IMR-90 (cell line): Measurements from ENCODE around the gene MCHR2. TPM values are rescaled to one million over a fixed set of nuclear protein-coding genes. Genes with fewer than 3 reads are reported as not detected.

Source experiments
- ATAC-seq: fragments of 200-7000 bp; cut with Tn5 transposase; 2 replicates; pipeline ENCODE4 v1.9.1; 2020; ENCODE audit warnings: low read depth, mild to moderate bottlenecking, moderate library complexity
- BruUV-seq: library from RNA; stranded (reverse); fragments of 400-500 nt; replicated peaks from 2 replicates; lab custom pipeline; 2021; lab: Mats Ljungman, UMichigan
- CTCF ChIA-PET: fragments of 300-600 bp; formaldehyde crosslinking; extraction: SDS; loops from one replicate; lab custom pipeline; 2021; ENCODE audit warnings: antibody characterized with exemption; lab: Yijun Ruan, JAX
- POLR2A ChIA-PET: fragments of 300-600 bp; sonication (Branson Sonifier 250); formaldehyde crosslinking; loops from one replicate; lab custom pipeline; 2022; ENCODE audit warnings: antibody characterized with exemption; ENCODE audit not compliant: unreplicated experiment; lab: Charles Lee
- DNase-seq: peaks from one replicate; pipeline ENCODE4 v3.0.0; 2013
- H2AFZ ChIP-seq: replicated peaks from 2 replicates; pipeline ENCODE3; 2013; ENCODE audit warnings: low read length, mild to moderate bottlenecking; ENCODE audit not compliant: poor library complexity
- H2AK5ac ChIP-seq: 2 replicates; pipeline ENCODE4 v1.6.1; 2013; ENCODE audit warnings: low read depth, low read length, inconsistent platforms
- H2AK9ac ChIP-seq: replicated peaks from 2 replicates; pipeline ENCODE3; 2013; ENCODE audit warnings: mild to moderate bottlenecking, low read depth, low read length, moderate library complexity; ENCODE audit not compliant: poor library complexity
- H2BK120ac ChIP-seq: 2 replicates; pipeline ENCODE4 v1.6.1; 2013; ENCODE audit warnings: low read depth, low read length, inconsistent platforms
- H2BK15ac ChIP-seq: 3 replicates; pipeline ENCODE4 v1.6.1; 2013; ENCODE audit warnings: low read depth, low read length, inconsistent platforms
- H2BK20ac ChIP-seq: 2 replicates; pipeline ENCODE4 v1.6.1; 2013; ENCODE audit warnings: low read depth, mild to moderate bottlenecking, inconsistent platforms, low read length, moderate library complexity
- H2BK5ac ChIP-seq: 2 replicates; pipeline ENCODE4 v1.6.1; 2013; ENCODE audit warnings: mild to moderate bottlenecking, low read depth, low read length, inconsistent platforms; ENCODE audit not compliant: poor library complexity, severe bottlenecking
- H3K14ac ChIP-seq: replicated peaks from 2 replicates; pipeline ENCODE4 v1.6.1; 2013; ENCODE audit warnings: low read depth, low read length, inconsistent platforms
- H3K18ac ChIP-seq: 2 replicates; pipeline ENCODE4 v1.6.1; 2013; ENCODE audit warnings: low read depth, low read length, control low read depth
- H3K23ac ChIP-seq: 2 replicates; pipeline ENCODE4 v1.6.1; 2013; ENCODE audit warnings: low read depth, low read length, inconsistent platforms
- H3K27ac ChIP-seq: 2 replicates; pipeline ENCODE4 v1.5.1; 2013; ENCODE audit warnings: mild to moderate bottlenecking, control low read depth, low read length; ENCODE audit not compliant: insufficient read depth
- H3K27me3 ChIP-seq: 2 replicates; pipeline ENCODE4 v1.6.1; 2013; ENCODE audit warnings: low read length; ENCODE audit not compliant: control insufficient read depth, insufficient read depth
- H3K36me3 ChIP-seq: 2 replicates; pipeline ENCODE4 v1.6.1; 2013; ENCODE audit warnings: low read length, mixed read lengths; ENCODE audit not compliant: control insufficient read depth, insufficient read depth
- H3K4ac ChIP-seq: 2 replicates; pipeline ENCODE4 v1.6.1; 2013; ENCODE audit warnings: low read depth, low read length, inconsistent platforms
- H3K4me1 ChIP-seq: 2 replicates; pipeline ENCODE4 v1.6.1; 2013; ENCODE audit warnings: low read length, mixed read lengths; ENCODE audit not compliant: control insufficient read depth, insufficient read depth
- H3K4me2 ChIP-seq: 2 replicates; pipeline ENCODE4 v1.6.1; 2013; ENCODE audit warnings: low read depth, mild to moderate bottlenecking, control low read depth, low read length, moderate library complexity
- H3K4me3 ChIP-seq: 2 replicates; pipeline ENCODE4 v1.5.1; 2013; ENCODE audit warnings: low read depth, mild to moderate bottlenecking, control low read depth, low read length, moderate library complexity; ENCODE audit not compliant: insufficient read depth
- H3K56ac ChIP-seq: 2 replicates; pipeline ENCODE4 v1.6.1; 2013; ENCODE audit warnings: low read length, inconsistent platforms; ENCODE audit not compliant: insufficient read depth; ENCODE audit errors: extremely low read depth
- H3K79me1 ChIP-seq, 2 experiments: 2 replicates each; pipeline ENCODE4 v1.6.1; 2013; ENCODE audit warnings: low read length in 2 of 2, inconsistent platforms in 1 of 2, low read depth in 1 of 2
- H3K9ac ChIP-seq: 2 replicates; pipeline ENCODE4 v1.6.1; 2013; ENCODE audit warnings: low read depth, low read length, control low read depth
- H3K9me1 ChIP-seq: 2 replicates; pipeline ENCODE4 v1.6.1; 2013; ENCODE audit warnings: low read length, inconsistent platforms; ENCODE audit not compliant: insufficient read depth
- H3K9me3 ChIP-seq: 2 replicates; pipeline ENCODE4 v1.6.1; 2013; ENCODE audit warnings: low read length; ENCODE audit not compliant: control insufficient read depth, insufficient read depth
- H4K20me1 ChIP-seq: 2 replicates; pipeline ENCODE4 v1.6.1; 2013; ENCODE audit warnings: low read length, inconsistent platforms; ENCODE audit not compliant: insufficient read depth
- H4K5ac ChIP-seq: 2 replicates; pipeline ENCODE4 v1.6.1; 2013; ENCODE audit warnings: mild to moderate bottlenecking, low read depth, low read length, control low read depth
- H4K8ac ChIP-seq, 2 experiments: 2 replicates each; pipeline ENCODE4 v1.6.1; 2013; ENCODE audit warnings: low read depth in 2 of 2, low read length in 2 of 2, control low read depth in 1 of 2, inconsistent platforms in 1 of 2
- H4K91ac ChIP-seq: 2 replicates; pipeline ENCODE4 v1.6.1; 2013; ENCODE audit warnings: low read depth, low read length, inconsistent platforms; ENCODE audit not compliant: insufficient read depth
- BHLHE40 ChIP-seq: fragments of 150-350 bp; IDR thresholded peaks from 2 replicates; pipeline ENCODE4 v1.6.1; 2016; ENCODE audit warnings: mild to moderate bottlenecking, low read depth, low read length
- CEBPB ChIP-seq: IDR thresholded peaks from 2 replicates; pipeline ENCODE4 v1.6.1; 2012; ENCODE audit warnings: low read depth, low read length, improper control_type of control experiment
- CHD1 ChIP-seq: IDR thresholded peaks from 2 replicates; pipeline ENCODE4 v1.6.1; 2012; ENCODE audit warnings: low read depth, low read length, improper control_type of control experiment
- MAFK ChIP-seq: IDR thresholded peaks from 2 replicates; pipeline ENCODE4 v1.6.1; 2012; ENCODE audit warnings: low read depth, low read length, improper control_type of control experiment
- MAZ ChIP-seq: IDR thresholded peaks from 2 replicates; pipeline ENCODE4 v1.6.1; 2012; ENCODE audit warnings: low read depth, mild to moderate bottlenecking, low read length, improper control_type of control experiment, moderate library complexity, borderline replicate concordance
- MXI1 ChIP-seq: IDR thresholded peaks from 2 replicates; pipeline ENCODE4 v1.6.1; 2012; ENCODE audit warnings: low read depth, mild to moderate bottlenecking, low read length, moderate library complexity, borderline replicate concordance
- NFE2L2 ChIP-seq: fragments of 150-350 bp; IDR thresholded peaks from 2 replicates; pipeline ENCODE4 v1.6.1; 2016; ENCODE audit warnings: low read depth, mild to moderate bottlenecking, low read length
- POLR2A ChIP-seq: IDR thresholded peaks from 2 replicates; pipeline ENCODE4 v1.6.1; 2012; ENCODE audit warnings: mild to moderate bottlenecking, low read depth, low read length
- RAD21 ChIP-seq: IDR thresholded peaks from 2 replicates; pipeline ENCODE4 v1.6.1; 2012; ENCODE audit warnings: low read length, improper control_type of control experiment
- RFX5 ChIP-seq: IDR thresholded peaks from 2 replicates; pipeline ENCODE4 v1.8.0; 2012; ENCODE audit warnings: low read depth, mild to moderate bottlenecking, low read length, moderate library complexity
- SMC3 ChIP-seq: fragments of 150-350 bp; IDR thresholded peaks from 2 replicates; pipeline ENCODE4 v1.6.1; 2016; ENCODE audit warnings: low read depth, mild to moderate bottlenecking, antibody characterized with exemption, low read length, moderate library complexity
- WGBS, 2 experiments: methylation state at CpG; one replicate each; pipeline versions ENCODE4 v1.1.5 to v1.1.7; 2013; ENCODE audit warnings: missing lambda C conversion rate in 2 of 2; ENCODE audit not compliant: insufficient read length in 1 of 2; ENCODE audit errors: extremely low coverage in 2 of 2; 5-methylcytosine and 5-hydroxymethylcytosine counted together
- dilution Hi-C: fragments of 300-500 bp; cut with HindIII; formaldehyde crosslinking; loops from one replicate; pipeline ENCODE4 v1.14.3; 2018; ENCODE audit warnings: low sequenced_read_pairs; ENCODE audit not compliant: unreplicated experiment
- in situ Hi-C: fragments of 300-500 bp; cut with MboI; formaldehyde crosslinking; loops from 3 replicates; pipeline ENCODE4 v1.14.3; 2019; ENCODE audit warnings: low sequenced_read_pairs, inconsistent platforms, mixed read lengths
- intact Hi-C: fragments of 100-400 bp; cut with micrococcal nuclease; formaldehyde crosslinking; loops from 2 replicates; pipeline ENCODE4 v1.10.0; 2022
- polyA plus RNA-seq, 3 experiments: library from polyadenylated mRNA; depleted of rRNA; stranded (reverse); fragments of >200 nt; gene quantifications; 2 replicates each; pipeline ENCODE4 v1.2.3, GENCODE V29; 2012; ENCODE audit warnings: low replicate concordance in 1 of 3
- total RNA-seq: library from RNA; depleted of rRNA; stranded (reverse); fragments of >200 nt; gene quantifications from 2 replicates; pipeline ENCODE4 v1.2.3, GENCODE V29; 2012
- TF ChIP-seq, protein P1 (sequence below): fragments of 150-350 bp; IDR thresholded peaks from 2 replicates; pipeline ENCODE4 v1.6.1; 2016; ENCODE audit warnings: low read depth, mild to moderate bottlenecking, low read length, moderate library complexity, borderline replicate concordance
- TF ChIP-seq, protein P2 (sequence below): fragments of 150-350 bp; IDR thresholded peaks from 2 replicates; pipeline ENCODE4 v1.6.1; 2017; ENCODE audit warnings: mild to moderate bottlenecking, antibody characterized with exemption, low read length, low read depth

Gene MCHR2
- total and polyA plus RNA-seq, 2 of the 4 experiments (the other 2 are of a cell fraction): not detected

DNA sequence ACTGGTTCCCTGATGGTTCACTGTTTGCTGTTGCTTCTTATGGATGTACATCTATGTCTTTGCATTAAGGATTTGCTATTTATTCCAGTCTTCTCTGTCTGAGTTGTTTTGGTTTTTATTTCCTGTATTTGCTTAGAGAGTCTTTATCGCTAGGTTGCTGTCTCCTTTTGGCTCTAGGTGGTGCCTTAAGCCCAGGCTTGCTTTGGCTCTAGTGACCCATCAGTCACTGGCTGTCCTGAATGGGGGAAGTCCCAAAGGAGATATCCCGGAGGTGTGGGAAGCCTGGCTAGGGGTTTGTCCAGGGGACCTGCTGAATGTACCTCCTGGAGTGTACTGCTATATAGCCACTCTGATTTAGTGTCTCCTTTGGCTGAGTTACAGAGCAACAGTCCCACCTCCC is 53.4 kb downstream of the MCHR2 start:
- Histone ChIP-seq H4K20me1 (no peaks in the 10 kb centered on the region), H3K27ac (no peak overlapping the region), H3K56ac (no peak overlapping the region), H3K9ac (no peak overlapping the region), H2BK5ac (no peak overlapping the region), H2AK9ac (no peak overlapping the region), H4K91ac (no peak overlapping the region), H3K9me3 (no peaks in the 10 kb centered on the region), H2AFZ (no peak overlapping the region), H3K36me3 (no peaks in the 10 kb centered on the region), H3K4me2 (no peak overlapping the region), H2BK20ac (no peak overlapping the region), H2BK15ac (no peak overlapping the region), H3K4me1 (no peaks in the 10 kb centered on the region), H3K4me3 (no peak overlapping the region), H2AK5ac (no peak overlapping the region), H3K9me1 (no peaks in the 10 kb centered on the region), H3K79me1 (no peaks in the 10 kb centered on the region), H3K4ac (no peak overlapping the region), H4K5ac (no peak overlapping the region), H3K14ac (no peak overlapping the region), H2BK120ac (no peak overlapping the region), H4K8ac (no peak overlapping the region), H3K23ac (no peak overlapping the region), H3K18ac (no peak overlapping the region), H3K27me3 (no peaks in the 10 kb centered on the region)
- DNase-seq (no peak), ATAC-seq (no peak)
- dilution Hi-C loops: no loop called here
- ChIA-PET CTCF (no interaction called here), POLR2A (no interaction called here)
- in situ Hi-C loops: no loop called here
- TF ChIP-seq CEBPB (no peak), CHD1 (no peak), MAFK (no peak), RFX5 (no peak), MAZ (no peak), POLR2A (no peak), MXI1 (no peak), RAD21 (no peak), SMC3 (no peak), BHLHE40 (no peak), NFE2L2 (no peak)
- TF ChIP-seq, protein P1, sequence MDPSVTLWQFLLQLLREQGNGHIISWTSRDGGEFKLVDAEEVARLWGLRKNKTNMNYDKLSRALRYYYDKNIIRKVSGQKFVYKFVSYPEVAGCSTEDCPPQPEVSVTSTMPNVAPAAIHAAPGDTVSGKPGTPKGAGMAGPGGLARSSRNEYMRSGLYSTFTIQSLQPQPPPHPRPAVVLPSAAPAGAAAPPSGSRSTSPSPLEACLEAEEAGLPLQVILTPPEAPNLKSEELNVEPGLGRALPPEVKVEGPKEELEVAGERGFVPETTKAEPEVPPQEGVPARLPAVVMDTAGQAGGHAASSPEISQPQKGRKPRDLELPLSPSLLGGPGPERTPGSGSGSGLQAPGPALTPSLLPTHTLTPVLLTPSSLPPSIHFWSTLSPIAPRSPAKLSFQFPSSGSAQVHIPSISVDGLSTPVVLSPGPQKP: no peak
- TF ChIP-seq, protein P2, sequence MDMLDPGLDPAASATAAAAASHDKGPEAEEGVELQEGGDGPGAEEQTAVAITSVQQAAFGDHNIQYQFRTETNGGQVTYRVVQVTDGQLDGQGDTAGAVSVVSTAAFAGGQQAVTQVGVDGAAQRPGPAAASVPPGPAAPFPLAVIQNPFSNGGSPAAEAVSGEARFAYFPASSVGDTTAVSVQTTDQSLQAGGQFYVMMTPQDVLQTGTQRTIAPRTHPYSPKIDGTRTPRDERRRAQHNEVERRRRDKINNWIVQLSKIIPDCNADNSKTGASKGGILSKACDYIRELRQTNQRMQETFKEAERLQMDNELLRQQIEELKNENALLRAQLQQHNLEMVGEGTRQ: no peak
- no TSS peak for BruUV-seq
- intact Hi-C loops: no loop called here
- 100% methylated on average over 1 of the region's 2 CpGs; no CpG with 5 or more reads in 1 of the 2 experiments for WGBS, 2 experiments
